NK-92 (cell line): ENCODE results near the gene KIAA0930.

Experiments used
- DNase-seq: peaks from one replicate; lab custom pipeline; 2025; ENCODE audit not compliant: unreplicated experiment; lab: John Stamatoyannopoulos, UW

Gene KIAA0930

GRCh38 chr22:45181766-45182165 is 58.9 kb downstream of the KIAA0930 start:
- DNase-seq: no peak

DNA sequence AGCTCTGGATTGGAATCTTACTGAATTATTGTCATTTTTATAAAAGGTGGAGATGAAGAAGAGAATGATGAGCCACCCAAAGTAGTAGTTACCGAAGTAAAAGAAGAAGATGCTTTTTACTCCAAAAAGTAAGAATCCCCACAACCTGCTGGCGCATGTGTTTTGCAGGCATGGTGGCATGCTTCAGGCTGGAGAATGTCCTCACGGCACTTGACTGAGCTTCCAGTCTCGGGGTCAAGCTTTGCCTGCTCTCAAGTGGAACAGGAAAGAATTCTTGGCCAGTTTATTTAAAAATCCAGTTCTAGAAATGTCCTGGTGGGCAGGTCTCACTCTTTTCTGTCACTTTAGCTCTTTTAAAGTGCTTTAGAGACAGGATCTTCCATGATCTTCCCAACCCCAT is 59.5 kb downstream of the KIAA0930 start:
- DNase-seq: no peak

DNA sequence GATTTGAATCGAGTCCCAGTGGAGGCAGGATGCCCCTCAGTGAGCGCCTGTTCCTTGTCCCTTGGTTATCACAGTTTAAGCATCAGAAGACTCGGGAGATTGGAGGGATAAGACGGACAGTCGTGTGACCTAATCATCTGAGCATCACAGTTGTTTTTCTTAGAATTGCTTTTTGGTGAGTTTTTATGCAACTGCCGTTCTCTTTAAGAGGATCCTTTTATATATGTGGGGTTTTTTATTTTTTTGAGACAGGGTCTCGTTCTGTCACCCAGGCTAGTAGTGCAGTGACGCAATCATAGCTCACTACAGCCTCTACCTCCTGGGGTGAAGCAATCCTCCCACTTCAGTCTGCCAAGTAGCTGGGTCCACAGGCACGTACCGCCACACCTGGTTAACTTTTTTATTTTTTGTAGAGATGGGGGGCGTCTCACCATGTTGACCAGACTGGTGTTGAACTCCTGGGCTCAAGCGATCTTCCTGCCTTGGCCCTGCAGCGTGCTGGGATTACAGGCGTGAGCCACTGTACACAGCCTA is 60.5 kb downstream of the KIAA0930 start:
- DNase-seq: no peak

GRCh38 chr22:45179276-45180049 is 61.2 kb downstream of the KIAA0930 start:
- DNase-seq: no peak

DNA sequence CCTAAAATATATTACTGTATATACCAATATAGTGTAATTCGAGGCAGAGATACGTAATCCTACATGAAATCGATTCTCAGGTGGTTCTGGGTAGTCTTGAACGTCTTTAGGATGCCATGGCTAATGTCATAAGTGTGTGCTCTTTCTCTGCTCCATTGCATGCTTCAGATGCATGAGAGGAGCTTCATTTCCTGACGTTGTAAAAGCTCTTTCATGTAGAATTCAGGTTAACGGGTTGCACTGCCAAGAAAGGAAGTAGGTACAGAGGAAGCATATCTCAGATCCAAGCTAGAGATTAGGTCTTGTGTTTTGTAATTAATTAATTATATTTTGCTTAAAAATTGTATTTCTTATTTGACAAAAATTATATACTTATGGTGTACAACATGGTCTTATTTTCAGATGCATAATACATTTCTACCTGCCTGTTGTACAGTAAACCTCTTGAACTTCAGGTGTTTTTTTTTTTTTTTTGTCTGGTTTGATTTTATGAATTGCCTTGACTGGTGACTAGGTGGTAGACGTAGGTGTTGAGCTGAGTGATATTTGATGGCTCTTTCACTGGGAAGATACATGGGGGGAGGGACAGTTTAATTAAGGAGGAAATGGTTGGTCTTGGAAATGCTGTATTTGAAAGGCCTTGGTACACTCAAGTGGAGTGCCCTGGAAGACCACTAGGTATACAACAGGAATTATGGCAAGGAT is 67.7 kb downstream of the KIAA0930 start:
- DNase-seq: no peak

DNA sequence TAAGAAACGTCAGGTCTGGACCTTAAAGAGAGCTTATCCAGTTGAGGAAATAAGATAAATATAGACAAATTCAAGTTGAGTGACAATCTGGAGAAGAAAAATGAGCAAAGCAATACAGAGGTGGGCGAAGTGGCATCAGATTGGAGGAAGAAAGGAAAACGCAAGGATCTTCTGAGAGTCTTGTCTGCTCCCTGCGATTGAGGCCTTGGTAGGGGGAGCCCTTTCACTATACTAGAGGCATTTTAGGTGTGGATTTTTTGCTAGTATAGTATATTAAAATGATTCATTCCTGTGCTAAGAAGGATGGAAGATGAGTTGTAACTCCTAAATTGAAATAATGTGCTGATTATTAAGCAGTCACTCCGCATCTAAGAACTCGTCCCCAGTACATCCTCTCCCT is 68.9 kb downstream of the KIAA0930 start:
- no peak for DNase-seq

DNA sequence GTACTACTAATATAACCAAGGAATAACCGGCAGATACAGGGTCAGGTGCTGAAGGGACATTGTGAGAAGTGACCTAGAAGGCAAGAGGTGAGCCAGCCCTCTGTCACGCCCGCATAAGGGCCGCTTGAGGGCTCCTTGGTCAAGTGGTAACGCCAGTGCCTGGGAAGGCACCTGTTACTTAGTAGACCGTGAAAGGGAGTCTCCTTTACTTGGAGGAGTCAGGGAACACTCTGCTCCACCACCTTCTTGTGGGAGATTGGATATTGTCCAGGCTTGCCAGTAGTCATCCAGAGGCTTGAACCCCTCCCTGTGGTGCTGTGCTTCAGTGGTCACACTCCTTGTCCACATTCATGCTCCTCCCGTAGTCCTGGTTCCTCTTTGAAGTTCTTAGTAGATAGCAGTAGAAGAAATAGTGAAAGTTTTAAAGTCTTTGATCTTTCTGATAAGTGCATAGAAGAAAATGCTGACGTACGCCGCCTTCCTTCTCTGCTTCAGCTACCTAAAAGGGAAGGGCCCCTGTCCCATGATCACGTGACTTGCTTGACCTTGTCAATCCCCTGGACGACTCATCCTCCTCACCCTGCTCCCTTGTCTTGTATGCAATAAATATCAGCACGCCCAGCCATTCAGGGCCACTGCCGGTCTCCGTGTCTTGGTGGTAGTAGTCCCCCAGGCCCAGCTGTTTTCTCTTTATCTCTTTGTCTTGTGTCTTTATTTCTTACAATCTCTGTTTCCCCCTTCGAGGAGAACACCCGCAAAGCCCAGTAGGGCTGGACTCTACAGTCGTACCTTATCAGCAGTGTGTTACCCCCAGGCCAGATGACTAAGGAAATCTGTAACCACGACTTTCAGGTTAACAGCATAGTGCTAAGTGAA is 70.9 kb downstream of the KIAA0930 start:
- DNase-seq: no peak

GRCh38 chr22:45166932-45167331 is 73.8 kb downstream of the KIAA0930 start:
- no peak for DNase-seq

DNA sequence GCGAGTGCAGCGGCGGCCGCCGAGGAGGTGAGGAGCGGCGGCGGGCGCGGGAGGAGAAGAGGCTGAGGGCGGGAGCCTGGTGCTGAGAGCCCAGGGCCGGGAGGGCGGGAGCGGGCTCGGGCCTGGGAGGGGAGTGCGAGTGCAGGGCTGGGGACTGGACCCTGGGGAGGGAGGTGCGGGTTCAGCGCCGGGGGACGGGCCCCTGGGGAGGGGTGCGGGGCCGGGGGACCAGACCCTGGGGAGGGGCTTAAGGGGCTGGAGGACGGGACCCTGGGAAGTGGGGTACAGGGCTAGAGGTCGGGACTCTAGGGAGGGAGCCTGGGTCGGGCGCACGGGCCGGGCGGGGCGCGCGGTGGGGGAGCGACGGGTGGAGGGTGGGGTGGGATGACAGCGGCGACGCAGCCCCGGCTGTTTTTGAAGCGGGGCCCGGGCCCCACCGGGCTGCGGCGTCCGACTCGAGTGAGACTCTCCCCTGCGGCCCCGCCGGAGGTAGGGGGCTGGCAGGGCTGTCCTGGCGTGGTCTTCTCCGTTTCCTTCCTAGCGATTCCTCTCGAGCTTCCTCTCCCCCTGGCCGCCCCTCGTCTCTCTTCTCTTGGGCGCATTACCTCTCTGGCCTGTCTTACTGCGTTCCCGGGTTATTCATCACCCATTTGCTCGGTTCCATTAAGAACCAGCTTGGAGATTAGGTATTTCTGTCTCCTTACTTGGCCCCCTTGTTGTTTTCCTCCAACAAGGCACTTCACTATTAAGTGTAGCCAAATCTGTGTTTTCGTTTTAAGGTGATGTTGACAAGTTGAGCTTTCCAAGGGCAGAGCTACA is 76.2 kb downstream of the KIAA0930 start:
- DNase-seq: no peak

DNA sequence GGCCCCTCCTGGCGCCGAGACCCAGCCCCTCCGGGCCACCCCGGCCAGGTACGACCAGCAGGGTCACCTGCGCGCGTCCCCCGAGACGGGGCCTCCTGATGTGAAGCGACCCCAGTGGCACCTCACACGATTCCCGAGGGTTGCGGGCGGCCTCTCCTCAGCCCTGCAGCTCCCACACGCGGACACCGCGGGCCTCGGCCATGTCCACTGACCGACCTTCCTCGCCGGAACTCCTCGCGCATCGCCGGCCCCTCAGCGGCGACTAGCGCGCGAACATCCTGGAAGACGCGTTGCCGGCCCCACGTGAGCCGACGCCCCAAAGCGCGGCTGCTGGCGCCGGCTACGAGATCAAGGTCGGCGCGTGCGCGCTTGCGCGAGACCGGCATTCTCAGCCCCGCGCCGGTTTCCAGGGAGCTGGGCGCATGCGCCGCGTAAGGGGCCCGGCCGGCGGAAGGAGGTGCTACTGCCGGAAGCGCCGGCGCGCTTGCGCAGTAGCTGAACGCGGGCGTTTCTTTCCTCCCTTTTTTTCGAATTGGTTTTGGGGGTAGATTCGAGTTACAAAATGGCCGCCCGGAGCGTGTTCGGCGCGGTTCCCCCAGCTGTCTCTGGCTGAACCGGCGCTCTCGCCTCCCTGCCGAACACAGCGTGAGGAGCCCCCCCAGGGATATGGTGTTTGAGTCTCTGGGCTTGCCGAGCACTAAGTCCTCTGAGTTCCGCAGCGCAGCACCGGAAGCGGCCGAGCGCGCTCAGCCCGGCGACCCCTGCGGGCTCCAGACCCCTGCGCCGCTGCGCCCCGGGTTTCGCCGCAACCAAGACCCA is 77.0 kb downstream of the KIAA0930 start, which contains the start of gene NUP50:
NUP50 (plus strand) TSS at position 475 of the 819 bp plus-strand sequence. CDS start 4,253 bp downstream, outside the sequence.
- DNase-seq: peak; percentile 60

GRCh38 chr22:45163099-45163450 is 77.6 kb downstream of the KIAA0930 start:
- DNase-seq: no peak

DNA sequence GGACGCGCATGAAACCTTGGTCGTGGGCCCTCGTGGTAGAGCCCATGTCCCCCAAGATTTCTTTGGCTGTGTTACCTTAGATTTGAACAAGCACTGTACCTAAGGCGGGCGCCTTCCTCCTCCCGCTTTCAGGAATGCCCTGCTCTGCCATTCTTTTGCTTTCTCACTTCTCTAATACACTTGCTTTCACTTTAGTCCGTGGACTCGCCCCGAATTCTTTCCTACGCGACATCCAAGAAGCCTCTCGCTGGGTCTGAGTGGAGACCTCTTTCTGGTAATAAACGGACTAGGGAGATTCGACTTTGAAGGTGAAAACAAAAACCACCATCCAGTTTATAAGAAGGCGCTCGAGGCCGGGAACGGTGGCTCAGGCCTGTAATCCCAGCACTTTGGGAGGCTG is 78.2 kb downstream of the KIAA0930 start:
- no peak for DNase-seq

GRCh38 chr22:45159652-45160462 is 80.8 kb downstream of the KIAA0930 start:
- no peak for DNase-seq

GRCh38 chr22:45157907-45158306 is 82.8 kb downstream of the KIAA0930 start:
- no peak for DNase-seq

GRCh38 chr22:45155050-45155840 is 85.4 kb downstream of the KIAA0930 start:
- no peak for DNase-seq

DNA sequence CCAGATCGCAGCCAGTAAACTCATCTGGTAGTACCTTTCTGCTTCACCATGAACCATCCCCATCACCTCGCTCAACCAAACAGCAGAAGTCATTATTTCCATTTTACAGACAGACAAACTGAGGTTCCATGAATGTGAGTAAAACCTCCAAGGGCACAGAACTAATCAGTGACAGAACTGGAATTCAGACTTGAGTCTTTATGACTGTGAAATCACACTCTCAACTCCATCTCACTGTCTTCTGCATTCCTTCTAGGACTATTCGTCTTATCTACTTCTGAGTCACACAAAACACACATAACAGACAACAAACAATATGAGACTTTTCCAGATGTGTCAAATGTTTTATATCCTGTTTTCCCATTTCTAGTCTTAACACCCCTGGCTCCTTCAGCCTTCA is 86.3 kb downstream of the KIAA0930 start:
- DNase-seq: no peak

- no peak for DNase-seq
Observed at GRCh38 chr22:45151503-45151902, 89.2 kb downstream of the KIAA0930 start.

GRCh38 chr22:45150139-45150538 is 90.6 kb downstream of the KIAA0930 start:
- DNase-seq: no peak
